SW480 (cell line): ENCODE results near the gene PACS2.
"Not testable (repeated sequence)": the region's sequence is repeated elsewhere in the genome, so short reads cannot be mapped to it uniquely, and the experiment has no call there.

Source experiments
- DNase-seq: peaks from one replicate; pipeline ENCODE4 v3.0.0-alpha.2; 2016; ENCODE audit warnings: low spot score

The PACS2 gene

GRCh38 chr14:105288936-105289335, 25.6 kb upstream of the PACS2 start:
- not testable (repeated sequence) for DNase-seq

GRCh38 chr14:105290621-105291346, 23.8 kb upstream of the PACS2 start:
- DNase-seq, result no peak

- no peak for DNase-seq
These were observed 21.5 kb upstream of the PACS2 start for GRCh38 chr14:105292826-105293711.

- DNase-seq, result no peak
These were observed 20.4 kb upstream of the PACS2 start for GRCh38 chr14:105294142-105294597.

GRCh38 chr14:105297311-105297710, 17.2 kb upstream of the PACS2 start:
- DNase-seq, result not testable (repeated sequence)

- peak; percentile 33 for DNase-seq
These were observed 14.7 kb upstream of the PACS2 start for GRCh38 chr14:105299654-105300541.

GRCh38 chr14:105300542-105301102, 13.9 kb upstream of the PACS2 start, which contains the start of gene BRF1:
TSS of gene BRF1 (minus strand) at chr14:105301001. CDS start at chr14:105300629, 372 bp downstream.
- peak; percentile 95 for DNase-seq

GRCh38 chr14:105301103-105301914, 13.2 kb upstream of the PACS2 start:
- peak; percentile 96 for DNase-seq

GRCh38 chr14:105301915-105302249, 12.7 kb upstream of the PACS2 start:
- not testable (repeated sequence) for DNase-seq

- DNase-seq, result peak; percentile 49
These were observed 10.6 kb upstream of the PACS2 start for GRCh38 chr14:105303949-105304348.

GRCh38 chr14:105304565-105304964, 10.0 kb upstream of the PACS2 start:
- DNase-seq, result no peak

GRCh38 chr14:105305345-105305744, 9.2 kb upstream of the PACS2 start:
- DNase-seq, result no peak

- no peak for DNase-seq
These were observed 8.8 kb upstream of the PACS2 start for GRCh38 chr14:105305791-105306190.

- no peak for DNase-seq
These were observed 7.4 kb upstream of the PACS2 start for GRCh38 chr14:105307052-105307727.

GRCh38 chr14:105309371-105309770, 5.2 kb upstream of the PACS2 start:
- no peak for DNase-seq

- DNase-seq, result no peak
These were observed 2.7 kb upstream of the PACS2 start for GRCh38 chr14:105311838-105312237.

GRCh38 chr14:105312973-105313372, 1.6 kb upstream of the PACS2 start:
- DNase-seq, result no peak

GRCh38 chr14:105313381-105314286, 914 bp upstream of the PACS2 start:
- DNase-seq, result peak; percentile 34

GRCh38 chr14:105315211-105315721, 718 bp downstream of the PACS2 start:
- peak; percentile 66 for DNase-seq
